ENCODE results near the gene ZNF622.
"Not testable (repeated sequence)": the region's sequence is repeated elsewhere in the genome, so short reads cannot be mapped to it uniquely, and the experiment has no call there.

Gene ZNF622

GRCh38 chr5:16480144-16480543, 14.5 kb upstream of the ZNF622 start:
- no peak for DNase-seq

GRCh38 chr5:16477541-16477940, 11.9 kb upstream of the ZNF622 start:
- no peak for DNase-seq

GRCh38 chr5:16476417-16476816, 10.8 kb upstream of the ZNF622 start:
- not testable (repeated sequence) for DNase-seq

GRCh38 chr5:16471387-16471786, 5.8 kb upstream of the ZNF622 start:
- DNase-seq, result no peak

GRCh38 chr5:16467363-16468219, 2.0 kb upstream of the ZNF622 start:
- no peak for DNase-seq

- no peak for DNase-seq
These were observed 696 bp downstream of the ZNF622 start for GRCh38 chr5:16464664-16465543.

GRCh38 chr5:16464231-16464630, 1.4 kb downstream of the ZNF622 start:
- no peak for DNase-seq

GRCh38 chr5:16461782-16462181, 3.8 kb downstream of the ZNF622 start:
- DNase-seq, result no peak

- DNase-seq, result no peak
These were observed 4.6 kb downstream of the ZNF622 start for GRCh38 chr5:16461026-16461425.

- DNase-seq, result no peak
These were observed 6.1 kb downstream of the ZNF622 start for GRCh38 chr5:16459451-16459850.

- no peak for DNase-seq
These were observed 7.7 kb downstream of the ZNF622 start for GRCh38 chr5:16457853-16458252.

GRCh38 chr5:16457451-16457850, 8.1 kb downstream of the ZNF622 start:
- DNase-seq, result no peak

- DNase-seq, result no peak
These were observed 9.3 kb downstream of the ZNF622 start for GRCh38 chr5:16456103-16456832.

- no peak for DNase-seq
These were observed 9.9 kb downstream of the ZNF622 start for GRCh38 chr5:16455668-16456067.

GRCh38 chr5:16454686-16455085, 10.9 kb downstream of the ZNF622 start:
- DNase-seq, result no peak

GRCh38 chr5:16453609-16454008, 12.0 kb downstream of the ZNF622 start:
- DNase-seq, result no peak

GRCh38 chr5:16450163-16450562, 15.4 kb downstream of the ZNF622 start:
- DNase-seq, result no peak

- DNase-seq, result no peak
These were observed 18.6 kb downstream of the ZNF622 start for GRCh38 chr5:16446993-16447392.

- DNase-seq, result no peak
These were observed 27.6 kb downstream of the ZNF622 start for GRCh38 chr5:16437977-16438376.

GRCh38 chr5:16436065-16436682, 29.4 kb downstream of the ZNF622 start:
- DNase-seq, result not testable (repeated sequence)

GRCh38 chr5:16431490-16431889, 34.1 kb downstream of the ZNF622 start:
- DNase-seq, result no peak

- DNase-seq, result no peak
These were observed 35.1 kb downstream of the ZNF622 start for GRCh38 chr5:16430349-16431089.
